DOHH2 (cell line): Measurements from ENCODE around the gene TMEM94.

Experiments
- H3F3A ChIP-seq: fragments of 200-600 bp; sonication (generic), shearing (Covaris generic); 2 replicates; pipeline ENCODE4 v1.6.0; 2016; ENCODE audit warnings: antibody characterized with exemption, mild to moderate bottlenecking; ENCODE audit not compliant: control insufficient read depth, insufficient read depth
- H3K27ac ChIP-seq: fragments of 200-600 bp; sonication (generic); 2 replicates; pipeline ENCODE4 v1.5.1; 2014; ENCODE audit warnings: low read depth, mild to moderate bottlenecking, low read length, moderate library complexity
- H3K27me3 ChIP-seq: fragments of 200-600 bp; sonication (generic); 2 replicates; pipeline ENCODE4 v1.6.1; 2014; ENCODE audit warnings: mild to moderate bottlenecking, low read length, mixed read lengths; ENCODE audit not compliant: control insufficient read depth
- H3K36me3 ChIP-seq: fragments of 200-600 bp; sonication (generic); 2 replicates; pipeline ENCODE4 v1.6.1; 2014; ENCODE audit warnings: mild to moderate bottlenecking, low read length, moderate library complexity, mixed read lengths; ENCODE audit not compliant: control insufficient read depth
- H3K4me1 ChIP-seq: fragments of 200-600 bp; sonication (generic); 2 replicates; pipeline ENCODE4 v1.6.1; 2014; ENCODE audit warnings: mild to moderate bottlenecking, low read length, mixed read lengths; ENCODE audit not compliant: control insufficient read depth
- H3K4me2 ChIP-seq: fragments of 200-600 bp; sonication (generic); 2 replicates; pipeline ENCODE4 v1.6.0; 2014; ENCODE audit warnings: mild to moderate bottlenecking, low read length, moderate library complexity
- H3K4me3 ChIP-seq: fragments of 200-600 bp; sonication (generic); 2 replicates; pipeline ENCODE4 v1.5.1; 2014; ENCODE audit warnings: mild to moderate bottlenecking, low read length, mixed read lengths
- H3K79me2 ChIP-seq: fragments of 200-600 bp; sonication (generic); 2 replicates; pipeline ENCODE4 v1.6.1; 2014; ENCODE audit warnings: mild to moderate bottlenecking, low read length, mixed read lengths; ENCODE audit not compliant: control insufficient read depth
- H3K9me2 ChIP-seq: fragments of 200-600 bp; sonication (generic); replicated peaks from 2 replicates; pipeline ENCODE4 v1.6.1; 2014; ENCODE audit warnings: mild to moderate bottlenecking, low read length, mixed read lengths; ENCODE audit not compliant: control insufficient read depth
- H3K9me3 ChIP-seq: fragments of 200-600 bp; sonication (generic); 2 replicates; pipeline ENCODE4 v1.6.1; 2014; ENCODE audit warnings: antibody characterized with exemption, low read length, mixed read lengths; ENCODE audit not compliant: control insufficient read depth, insufficient read depth
- H4K20me1 ChIP-seq: fragments of 200-600 bp; sonication (generic); 2 replicates; pipeline ENCODE4 v1.6.0; 2014; ENCODE audit warnings: low read depth, mild to moderate bottlenecking, antibody characterized with exemption, low read length, moderate library complexity; ENCODE audit not compliant: control insufficient read depth, insufficient read depth
- EZH2phosphoT487 ChIP-seq: fragments of 200-600 bp; sonication (generic); IDR thresholded peaks from 2 replicates; pipeline ENCODE4 v1.6.1; 2017; ENCODE audit warnings: borderline replicate concordance, mild to moderate bottlenecking, antibody characterized with exemption, low read length, moderate library complexity, mixed read lengths
- TF ChIP-seq, protein P1 (sequence below): fragments of 200-600 bp; sonication (generic); IDR thresholded peaks from one replicate; pipeline ENCODE4 v1.5.1; 2014; ENCODE audit warnings: antibody characterized with exemption, mild to moderate bottlenecking, low read depth, low read length; ENCODE audit not compliant: poor library complexity, severe bottlenecking

Gene TMEM94

DNA sequence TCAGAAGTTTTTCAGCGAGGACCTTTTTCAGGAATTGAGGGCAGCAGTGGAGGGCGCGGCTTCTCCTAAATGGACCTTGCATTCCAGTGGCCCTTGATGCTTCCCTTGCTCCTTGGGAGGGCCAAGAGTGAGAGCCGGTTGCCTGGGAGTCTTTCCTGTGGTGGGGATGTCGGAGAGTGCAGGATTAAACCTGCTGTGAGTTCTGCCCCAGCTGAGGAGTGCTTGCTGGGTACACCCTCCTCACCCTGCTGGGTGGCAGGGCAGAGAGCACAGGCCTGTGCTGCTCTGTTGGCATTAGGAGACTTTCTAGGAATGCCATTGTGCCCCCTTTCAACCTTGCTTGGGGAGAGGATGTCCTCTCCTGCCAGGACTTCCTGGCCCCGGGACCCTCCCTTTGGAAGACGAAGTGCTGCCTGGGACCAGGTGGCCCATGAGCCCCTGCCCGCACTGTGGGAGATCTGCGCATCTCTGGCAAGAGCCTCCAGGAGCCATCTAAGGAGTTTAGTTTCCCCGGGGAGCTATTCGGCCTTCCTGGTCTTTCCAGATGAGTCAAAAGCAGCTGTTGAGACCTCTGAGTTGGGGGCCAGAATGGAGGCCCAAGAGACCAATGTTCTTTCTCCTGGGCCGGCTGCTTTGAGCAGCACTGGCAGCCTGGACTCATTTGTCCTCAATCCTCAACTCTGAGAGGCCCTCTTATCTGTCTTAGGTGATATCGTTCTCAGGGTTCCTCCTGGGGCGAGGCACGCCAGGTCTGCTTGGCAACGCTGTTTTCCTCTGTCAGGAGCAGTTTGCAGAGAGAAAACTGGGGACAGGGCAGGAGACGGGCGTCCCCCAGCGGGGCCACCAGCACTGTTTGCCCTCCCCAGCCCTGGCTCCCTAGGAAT, 74.6 kb downstream of the TMEM94 start:
- H4K20me1 ChIP-seq: no peaks in the 10 kb centered on the region
- H3K27me3 ChIP-seq: peaks cover 11% of the 10 kb centered on the region
- TF ChIP-seq EZH2phosphoT487: no peak
- TF ChIP-seq, protein P1, sequence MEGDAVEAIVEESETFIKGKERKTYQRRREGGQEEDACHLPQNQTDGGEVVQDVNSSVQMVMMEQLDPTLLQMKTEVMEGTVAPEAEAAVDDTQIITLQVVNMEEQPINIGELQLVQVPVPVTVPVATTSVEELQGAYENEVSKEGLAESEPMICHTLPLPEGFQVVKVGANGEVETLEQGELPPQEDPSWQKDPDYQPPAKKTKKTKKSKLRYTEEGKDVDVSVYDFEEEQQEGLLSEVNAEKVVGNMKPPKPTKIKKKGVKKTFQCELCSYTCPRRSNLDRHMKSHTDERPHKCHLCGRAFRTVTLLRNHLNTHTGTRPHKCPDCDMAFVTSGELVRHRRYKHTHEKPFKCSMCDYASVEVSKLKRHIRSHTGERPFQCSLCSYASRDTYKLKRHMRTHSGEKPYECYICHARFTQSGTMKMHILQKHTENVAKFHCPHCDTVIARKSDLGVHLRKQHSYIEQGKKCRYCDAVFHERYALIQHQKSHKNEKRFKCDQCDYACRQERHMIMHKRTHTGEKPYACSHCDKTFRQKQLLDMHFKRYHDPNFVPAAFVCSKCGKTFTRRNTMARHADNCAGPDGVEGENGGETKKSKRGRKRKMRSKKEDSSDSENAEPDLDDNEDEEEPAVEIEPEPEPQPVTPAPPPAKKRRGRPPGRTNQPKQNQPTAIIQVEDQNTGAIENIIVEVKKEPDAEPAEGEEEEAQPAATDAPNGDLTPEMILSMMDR: no peak
- H3K4me2 ChIP-seq: no peak overlapping the region
- H3K9me3 ChIP-seq: no peaks in the 10 kb centered on the region
- peaks cover 5% of the 10 kb centered on the region for H3K4me1 ChIP-seq
- no peak overlapping the region for H3K4me3 ChIP-seq
- no peaks in the 10 kb centered on the region for H3K9me2 ChIP-seq
- H3F3A ChIP-seq: no peaks in the 10 kb centered on the region; the same call in 1 of the 2 replicates
- no peaks in the 10 kb centered on the region for H3K36me3 ChIP-seq
- H3K79me2 ChIP-seq: no peaks in the 10 kb centered on the region
- no peak overlapping the region for H3K27ac ChIP-seq

DNA sequence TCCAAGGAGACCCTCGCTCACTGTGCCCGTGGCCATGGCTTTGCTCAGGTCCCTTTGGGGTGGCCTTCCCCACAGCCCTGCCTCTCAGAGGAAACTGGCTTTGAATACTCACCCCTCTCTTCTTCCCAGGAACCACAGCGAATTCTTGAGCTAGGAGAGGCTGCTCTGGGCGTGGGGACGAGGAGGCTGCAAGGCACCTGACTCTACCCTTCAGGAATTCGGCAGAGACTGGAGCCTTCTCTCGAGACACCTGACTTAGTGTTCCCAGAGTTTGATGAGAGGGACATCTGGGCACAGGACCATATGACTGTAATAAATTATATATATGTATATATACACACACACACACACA, 75.3 kb downstream of the TMEM94 start:
- Histone ChIP-seq H3F3A (no peaks in the 10 kb centered on the region; the same call in 1 of the 2 replicates), H3K27ac (no peak overlapping the region), H3K9me3 (no peaks in the 10 kb centered on the region), H3K79me2 (no peaks in the 10 kb centered on the region), H4K20me1 (no peaks in the 10 kb centered on the region), H3K4me1 (no peaks in the 10 kb centered on the region), H3K4me2 (no peak overlapping the region), H3K9me2 (no peaks in the 10 kb centered on the region), H3K4me3 (no peak overlapping the region), H3K27me3 (peaks cover 5% of the 10 kb centered on the region), H3K36me3 (no peaks in the 10 kb centered on the region)
- TF ChIP-seq EZH2phosphoT487: no peak
- TF ChIP-seq, protein P1: no peak

DNA sequence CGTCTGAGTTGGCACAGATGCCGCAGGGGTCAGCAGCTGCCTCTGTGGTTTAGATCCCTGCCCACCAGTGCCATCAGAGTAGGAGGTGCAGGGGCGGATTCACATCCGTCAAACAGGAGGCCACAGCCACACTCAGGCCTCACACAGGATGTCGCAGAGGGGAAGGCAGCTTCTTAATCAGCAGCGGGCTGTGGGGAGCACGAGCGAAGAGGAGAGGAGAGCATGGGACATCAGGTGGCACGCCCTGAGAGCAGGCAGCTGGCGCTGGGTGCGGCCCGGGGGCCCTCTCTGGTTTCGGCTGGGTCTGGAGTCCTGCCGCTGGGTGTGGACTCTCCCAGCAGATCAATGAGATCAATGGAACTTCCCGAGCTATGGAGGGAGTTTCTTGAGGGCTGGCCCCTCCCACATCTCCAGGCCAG, 78.7 kb downstream of the TMEM94 start:
- H3F3A ChIP-seq: no peaks in the 10 kb centered on the region
- H3K27ac ChIP-seq: no peak overlapping the region
- no peaks in the 10 kb centered on the region for H3K9me2 ChIP-seq
- H3K4me3 ChIP-seq: no peak overlapping the region
- no peak overlapping the region for H3K4me2 ChIP-seq
- H3K4me1 ChIP-seq: no peaks in the 10 kb centered on the region
- no peaks in the 10 kb centered on the region for H3K79me2 ChIP-seq
- no peaks in the 10 kb centered on the region for H3K27me3 ChIP-seq
- no peaks in the 10 kb centered on the region for H3K36me3 ChIP-seq
- H4K20me1 ChIP-seq: no peaks in the 10 kb centered on the region
- H3K9me3 ChIP-seq: no peaks in the 10 kb centered on the region
- no peak for TF ChIP-seq EZH2phosphoT487
- TF ChIP-seq, protein P1: no peak
